B cell (primary cell): ENCODE data around the gene ENKUR. TPM values are rescaled to one million over a fixed set of nuclear protein-coding genes. Genes with fewer than 3 reads are reported as not detected.

ENCODE experiments used
- ATAC-seq: fragments of 200-7000 bp; cut with Tn5 transposase; one replicate; pipeline ENCODE4 v1.10.0; 2021; ENCODE audit warnings: low read depth, mild to moderate bottlenecking, moderate number of reproducible peaks, moderate library complexity
- CTCF ChIA-PET: fragments of 350-600 bp; sonication (Branson Sonifier 250); formaldehyde crosslinking; loops from one replicate; lab custom pipeline; 2021; ENCODE audit warnings: antibody characterized with exemption, inconsistent platforms; lab: Charles Lee
- POLR2A ChIA-PET: fragments of 350-600 bp; sonication (Branson Sonifier 250); formaldehyde crosslinking; loops from one replicate; lab custom pipeline; 2021; ENCODE audit warnings: antibody characterized with exemption; lab: Charles Lee
- DNase-seq: peaks from one replicate; pipeline ENCODE4 v3.0.0; 2013
- H2AFZ ChIP-seq: 2 replicates; pipeline ENCODE4 v1.6.1; 2012; ENCODE audit warnings: mild to moderate bottlenecking, low read depth, low read length; ENCODE audit not compliant: insufficient read depth, poor library complexity, severe bottlenecking
- H3K27ac ChIP-seq, 2 donors: 1 replicate in 1 of 2; 2 replicates in 1 of 2; pipeline ENCODE4 v1.5.1; 2012 to 2013; ENCODE audit warnings: low read length in 2 of 2, mild to moderate bottlenecking in 2 of 2, moderate library complexity in 1 of 2
- H3K27me3 ChIP-seq, 4 experiments: fragments of 200-600 bp in 1 of 4; sonication (generic) in 1 of 4; replicated peaks in 1 of 4; 1 replicate in 2 of 4; 2 replicates in 2 of 4; pipeline versions ENCODE4 v1.6.1 to v1.7.0; 2013 to 2016; ENCODE audit warnings: low read length in 3 of 4, mild to moderate bottlenecking in 2 of 4, mixed read lengths in 1 of 4, moderate library complexity in 1 of 4; ENCODE audit not compliant: insufficient read depth in 4 of 4, control insufficient read depth in 3 of 4; ENCODE audit errors: control extremely low read depth in 1 of 4
- H3K36me3 ChIP-seq, 2 experiments: replicated peaks in 1 of 2; 1 replicate in 1 of 2; 2 replicates in 1 of 2; pipeline versions ENCODE4 v1.6.1 to v1.7.1; 2013; ENCODE audit warnings: low read length in 1 of 2; ENCODE audit not compliant: insufficient read depth in 2 of 2, control insufficient read depth in 1 of 2; ENCODE audit errors: control extremely low read depth in 1 of 2, extremely low read depth in 1 of 2
- H3K4me1 ChIP-seq, 2 donors: fragments of 200-600 bp in 1 of 2; sonication (generic) in 1 of 2; 1 replicate in 1 of 2; 2 replicates in 1 of 2; pipeline versions ENCODE4 v1.5.1 to v1.6.1; 2013 to 2017; ENCODE audit warnings: low read length in 2 of 2; ENCODE audit not compliant: control insufficient read depth in 2 of 2, insufficient read depth in 2 of 2
- H3K4me2 ChIP-seq: replicated peaks from 2 replicates; pipeline ENCODE3; 2012; ENCODE audit warnings: mild to moderate bottlenecking, low read depth, low read length; ENCODE audit not compliant: poor library complexity, severe bottlenecking
- H3K4me3 ChIP-seq, 5 experiments: fragments of 200-600 bp in 1 of 5; sonication (generic) in 1 of 5; 1 replicate in 3 of 5; 2 replicates in 2 of 5; pipeline versions ENCODE4 v1.5.1 to v1.7.0; 2011 to 2016; ENCODE audit warnings: low read length in 4 of 5, mild to moderate bottlenecking in 4 of 5, low read depth in 2 of 5, control low read depth in 1 of 5, moderate library complexity in 1 of 5; ENCODE audit not compliant: insufficient read depth in 1 of 5; ENCODE audit errors: control extremely low read depth in 1 of 5, extremely low read depth in 1 of 5
- H3K79me2 ChIP-seq: fragments of 200-600 bp; sonication (generic); one replicate; pipeline ENCODE4 v1.6.0; 2016; ENCODE audit warnings: low read length; ENCODE audit not compliant: control insufficient read depth, insufficient read depth
- H3K9ac ChIP-seq: fragments of 200-600 bp; sonication (generic); 2 replicates; pipeline ENCODE4 v1.6.1; 2017; ENCODE audit warnings: mild to moderate bottlenecking, low read length, moderate library complexity
- H3K9me3 ChIP-seq, 3 donors: one replicate each; pipeline versions ENCODE4 v1.6.1 to v1.7.1; 2013; ENCODE audit warnings: low read length in 2 of 3; ENCODE audit not compliant: control insufficient read depth in 2 of 3, insufficient read depth in 1 of 3; ENCODE audit errors: control extremely low read depth in 1 of 3
- H4K20me1 ChIP-seq: 2 replicates; pipeline ENCODE4 v1.6.0; 2012; ENCODE audit warnings: mild to moderate bottlenecking, low read length; ENCODE audit not compliant: insufficient read depth, control insufficient read depth, poor library complexity, severe bottlenecking
- H3K27ac Mint-ChIP-seq: one replicate; pipeline ENCODE4 v1.8.0; 2021; ENCODE audit warnings: mixed read lengths
- H3K27me3 Mint-ChIP-seq: one replicate; pipeline ENCODE4 v1.8.0; 2021; ENCODE audit warnings: mixed read lengths
- H3K4me1 Mint-ChIP-seq: one replicate; pipeline ENCODE4 v1.8.0; 2021; ENCODE audit warnings: mixed read lengths
- H3K4me3 Mint-ChIP-seq: one replicate; pipeline ENCODE4 v1.8.0; 2021; ENCODE audit warnings: mixed read lengths
- H3K9me3 Mint-ChIP-seq: one replicate; pipeline ENCODE4 v1.8.0; 2022; ENCODE audit warnings: mixed read lengths; ENCODE audit not compliant: insufficient read depth
- EZH2 ChIP-seq: IDR thresholded peaks from 2 replicates; pipeline ENCODE4 v1.6.1; 2012; ENCODE audit warnings: borderline replicate concordance, low read depth, mild to moderate bottlenecking, moderate library complexity, low read length; ENCODE audit not compliant: insufficient read depth, poor library complexity, severe bottlenecking
- WGBS: methylation state at CpG from one replicate; pipeline ENCODE4 v1.1.5; 2013; ENCODE audit warnings: missing lambda C conversion rate; ENCODE audit not compliant: insufficient coverage; 5-methylcytosine and 5-hydroxymethylcytosine counted together
- intact Hi-C: fragments of 100-400 bp; cut with micrococcal nuclease; formaldehyde crosslinking; loops from one replicate; pipeline ENCODE4 v1.10.0; 2022
- polyA plus RNA-seq: library from polyadenylated mRNA; depleted of rRNA; stranded (reverse); fragments of >200 nt; gene quantifications from 2 replicates; pipeline ENCODE4 v1.2.3, GENCODE V29; 2012
- total RNA-seq, 2 donors: library from RNA; stranded (reverse); fragments of 120-200 nt in 1 of 2; gene quantifications; 1 replicate in 1 of 2; 2 replicates in 1 of 2; pipeline versions ENCODE4 v1.2.3 to v1.2.4, GENCODE V29; 2013 to 2022
- TF ChIP-seq, protein P1 (sequence below): fragments of 200-600 bp; IDR thresholded peaks from one replicate; pipeline ENCODE4 v1.8.0; 2022; ENCODE audit warnings: antibody characterized with exemption, mild to moderate bottlenecking

Gene ENKUR
- total and polyA plus RNA-seq, 2 donors (not counting 1 experiment from before 2014, with no cell fraction given), result not detected

DNA sequence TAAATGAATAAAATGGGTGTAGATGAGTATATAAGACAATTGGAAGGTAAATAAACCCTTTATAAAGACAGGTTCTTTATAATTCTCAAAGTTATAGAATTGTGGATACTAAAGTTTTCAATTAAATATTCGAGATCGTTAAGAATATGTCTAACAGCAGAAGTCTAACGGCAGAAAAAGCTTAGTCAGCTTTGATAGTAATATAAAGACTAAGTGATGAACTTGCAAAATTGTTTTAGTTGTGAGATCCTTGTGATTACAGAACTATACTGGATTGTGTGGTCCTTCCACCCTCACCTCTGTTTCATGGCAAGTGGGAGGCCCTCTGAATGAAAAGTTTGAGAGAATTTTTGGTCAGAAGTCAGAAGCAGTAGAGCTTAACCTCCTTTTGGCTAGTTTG, 2.7 kb upstream of the ENKUR start:
- Mint-ChIP-seq H3K4me3 (no peak overlapping the region), H3K27me3 (no peaks in the 10 kb centered on the region), H3K4me1 (peaks cover 22% of the 10 kb centered on the region), H3K9me3 (no peaks in the 10 kb centered on the region), H3K27ac (no peak overlapping the region)
- DNase-seq, result no peak
- no peak for ATAC-seq
- H3K36me3 ChIP-seq, result no peaks in the 10 kb centered on the region
- H3K4me2 ChIP-seq, result no peak overlapping the region
- intact Hi-C loops, result no loop called here
- no peaks in the 10 kb centered on the region for H4K20me1 ChIP-seq
- no peak overlapping the region for H3K27ac ChIP-seq
- no peak for TF ChIP-seq EZH2
- TF ChIP-seq, protein P1, sequence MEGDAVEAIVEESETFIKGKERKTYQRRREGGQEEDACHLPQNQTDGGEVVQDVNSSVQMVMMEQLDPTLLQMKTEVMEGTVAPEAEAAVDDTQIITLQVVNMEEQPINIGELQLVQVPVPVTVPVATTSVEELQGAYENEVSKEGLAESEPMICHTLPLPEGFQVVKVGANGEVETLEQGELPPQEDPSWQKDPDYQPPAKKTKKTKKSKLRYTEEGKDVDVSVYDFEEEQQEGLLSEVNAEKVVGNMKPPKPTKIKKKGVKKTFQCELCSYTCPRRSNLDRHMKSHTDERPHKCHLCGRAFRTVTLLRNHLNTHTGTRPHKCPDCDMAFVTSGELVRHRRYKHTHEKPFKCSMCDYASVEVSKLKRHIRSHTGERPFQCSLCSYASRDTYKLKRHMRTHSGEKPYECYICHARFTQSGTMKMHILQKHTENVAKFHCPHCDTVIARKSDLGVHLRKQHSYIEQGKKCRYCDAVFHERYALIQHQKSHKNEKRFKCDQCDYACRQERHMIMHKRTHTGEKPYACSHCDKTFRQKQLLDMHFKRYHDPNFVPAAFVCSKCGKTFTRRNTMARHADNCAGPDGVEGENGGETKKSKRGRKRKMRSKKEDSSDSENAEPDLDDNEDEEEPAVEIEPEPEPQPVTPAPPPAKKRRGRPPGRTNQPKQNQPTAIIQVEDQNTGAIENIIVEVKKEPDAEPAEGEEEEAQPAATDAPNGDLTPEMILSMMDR, result no peak
- ChIA-PET POLR2A (no interaction called here), CTCF (no interaction called here)
- no peaks in the 10 kb centered on the region for H3K27me3 ChIP-seq
- H2AFZ ChIP-seq, result no peak overlapping the region
- H3K4me1 ChIP-seq, result peaks cover 14 to 16% of the 10 kb centered on the region in 2 donors
- H3K4me3 ChIP-seq, result no peak overlapping the region
- H3K79me2 ChIP-seq, result peaks cover 2% of the 10 kb centered on the region
- H3K9me3 ChIP-seq, result no peaks in the 10 kb centered on the region
- no peak overlapping the region for H3K9ac ChIP-seq
- WGBS, result 83% methylated on average over 1 of the region's 3 CpGs

DNA sequence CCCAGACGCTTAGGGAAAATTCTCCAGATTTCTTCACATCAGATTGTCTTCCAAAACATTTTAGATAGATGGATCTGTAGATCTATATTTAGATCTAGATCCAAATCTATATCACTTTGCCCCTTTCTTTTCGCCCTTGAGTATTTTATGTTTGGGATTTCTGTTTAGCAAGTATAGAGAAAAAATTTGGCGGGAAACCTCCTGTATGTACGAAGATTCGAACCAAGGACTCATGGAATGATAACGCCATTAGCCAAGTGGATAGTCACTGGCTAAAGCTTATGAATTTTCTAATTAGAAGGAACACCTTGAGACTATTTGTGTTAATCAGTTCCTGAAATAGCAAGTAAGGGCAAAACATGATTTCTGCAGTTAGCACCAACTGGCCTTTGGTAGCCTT, 1.7 kb upstream of the ENKUR start:
- Histone ChIP-seq H3K4me1 (peaks cover 14 to 16% of the 10 kb centered on the region in 2 donors), H3K79me2 (peaks cover 2% of the 10 kb centered on the region), H3K4me3 (peak overlapping the region in 2 of 5 experiments; percentile 69 to 84), H3K9ac (peak overlapping the region; percentile 81), H3K36me3 (no peaks in the 10 kb centered on the region), H2AFZ (peak overlapping the region; percentile 98), H3K27ac (peak overlapping the region in 1 of 2 donors; percentile 96), H4K20me1 (no peaks in the 10 kb centered on the region), H3K4me2 (peak overlapping the region; percentile 93), H3K27me3 (no peaks in the 10 kb centered on the region), H3K9me3 (no peaks in the 10 kb centered on the region)
- CTCF ChIA-PET, result no interaction called here
- no peaks in the 10 kb centered on the region for H3K27me3 Mint-ChIP-seq
- no peak for TF ChIP-seq EZH2
- TF ChIP-seq, protein P1, result no peak
- POLR2A ChIA-PET, result no interaction called here
- peak overlapping the region; percentile 95 for H3K4me3 Mint-ChIP-seq
- peak overlapping the region; percentile 97 for H3K27ac Mint-ChIP-seq
- intact Hi-C loops, result loop anchor here (2.0 kb wide), 2 partner anchors 131 to 375 kb away; no protein-coding TSS in a partner anchor
- peak; percentile 12 for DNase-seq
- ATAC-seq, result no peak
- WGBS, result 98% methylated on average over 4 of the region's 6 CpGs
- peaks cover 22% of the 10 kb centered on the region for H3K4me1 Mint-ChIP-seq
- no peaks in the 10 kb centered on the region for H3K9me3 Mint-ChIP-seq
